ENCODE results near the gene GFPT2. TPM values are rescaled to one million over a fixed set of nuclear protein-coding genes. Genes with fewer than 3 reads are reported as not detected.

The GFPT2 gene
- total RNA-seq, 4 donors from 2014 or later, result 8.2 to 26.6 (median 11.1) TPM

DNA sequence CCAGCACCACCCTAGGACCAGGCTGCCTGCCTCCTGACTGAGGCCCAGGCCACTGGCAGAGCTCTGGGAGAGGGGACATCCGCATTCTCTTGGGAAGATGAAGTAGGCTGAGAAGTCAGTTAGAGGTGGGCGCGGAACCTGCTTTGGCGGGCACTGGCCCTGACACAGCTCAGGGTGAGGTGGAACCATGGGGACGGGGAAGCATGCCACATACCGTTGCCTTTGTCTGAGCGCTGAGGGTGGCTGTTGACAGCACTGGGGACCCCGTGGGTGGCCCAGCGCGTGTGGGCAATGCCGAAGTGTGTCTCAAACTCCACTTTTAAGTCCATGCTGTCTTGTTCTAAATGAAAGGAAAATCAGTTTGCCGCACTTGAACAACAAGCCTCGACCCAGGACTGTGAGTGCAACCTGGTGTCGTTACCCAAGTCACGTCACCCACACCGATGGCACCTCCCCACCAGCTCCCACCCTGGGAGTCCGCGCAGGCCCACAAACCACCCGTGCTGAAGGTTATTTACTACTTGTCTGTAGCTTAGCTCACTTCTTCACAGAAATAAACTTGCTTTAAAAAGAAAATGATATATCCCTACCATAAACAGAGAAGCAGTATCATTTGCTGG is 17.4 kb downstream of the GFPT2 start:
- H3K9me3 ChIP-seq, result no peaks in the 10 kb centered on the region
- intact Hi-C loops (cut with DNase I), result no loop called here
- TF ChIP-seq, protein P1, sequence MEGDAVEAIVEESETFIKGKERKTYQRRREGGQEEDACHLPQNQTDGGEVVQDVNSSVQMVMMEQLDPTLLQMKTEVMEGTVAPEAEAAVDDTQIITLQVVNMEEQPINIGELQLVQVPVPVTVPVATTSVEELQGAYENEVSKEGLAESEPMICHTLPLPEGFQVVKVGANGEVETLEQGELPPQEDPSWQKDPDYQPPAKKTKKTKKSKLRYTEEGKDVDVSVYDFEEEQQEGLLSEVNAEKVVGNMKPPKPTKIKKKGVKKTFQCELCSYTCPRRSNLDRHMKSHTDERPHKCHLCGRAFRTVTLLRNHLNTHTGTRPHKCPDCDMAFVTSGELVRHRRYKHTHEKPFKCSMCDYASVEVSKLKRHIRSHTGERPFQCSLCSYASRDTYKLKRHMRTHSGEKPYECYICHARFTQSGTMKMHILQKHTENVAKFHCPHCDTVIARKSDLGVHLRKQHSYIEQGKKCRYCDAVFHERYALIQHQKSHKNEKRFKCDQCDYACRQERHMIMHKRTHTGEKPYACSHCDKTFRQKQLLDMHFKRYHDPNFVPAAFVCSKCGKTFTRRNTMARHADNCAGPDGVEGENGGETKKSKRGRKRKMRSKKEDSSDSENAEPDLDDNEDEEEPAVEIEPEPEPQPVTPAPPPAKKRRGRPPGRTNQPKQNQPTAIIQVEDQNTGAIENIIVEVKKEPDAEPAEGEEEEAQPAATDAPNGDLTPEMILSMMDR (IDR thresholded peaks at IDR 0.05), result no peak
- TF ChIP-seq POLR2A (IDR thresholded peaks at IDR 0.05), result no peak
- H3K27me3 ChIP-seq, result no peaks in the 10 kb centered on the region
- no peak for DNase-seq
- H3K4me1 ChIP-seq, result no peaks in the 10 kb centered on the region
- peaks cover 0 to 9% of the 10 kb centered on the region in 2 donors for H3K36me3 ChIP-seq
- H3K27ac ChIP-seq, result no peak overlapping the region
- WGBS, 2 donors, result 90 to 95% methylated on average over 18 to 19 of the region's 19 CpGs
- H3K4me3 ChIP-seq (replicated peaks in 1 of 3), result no peak overlapping the region

DNA sequence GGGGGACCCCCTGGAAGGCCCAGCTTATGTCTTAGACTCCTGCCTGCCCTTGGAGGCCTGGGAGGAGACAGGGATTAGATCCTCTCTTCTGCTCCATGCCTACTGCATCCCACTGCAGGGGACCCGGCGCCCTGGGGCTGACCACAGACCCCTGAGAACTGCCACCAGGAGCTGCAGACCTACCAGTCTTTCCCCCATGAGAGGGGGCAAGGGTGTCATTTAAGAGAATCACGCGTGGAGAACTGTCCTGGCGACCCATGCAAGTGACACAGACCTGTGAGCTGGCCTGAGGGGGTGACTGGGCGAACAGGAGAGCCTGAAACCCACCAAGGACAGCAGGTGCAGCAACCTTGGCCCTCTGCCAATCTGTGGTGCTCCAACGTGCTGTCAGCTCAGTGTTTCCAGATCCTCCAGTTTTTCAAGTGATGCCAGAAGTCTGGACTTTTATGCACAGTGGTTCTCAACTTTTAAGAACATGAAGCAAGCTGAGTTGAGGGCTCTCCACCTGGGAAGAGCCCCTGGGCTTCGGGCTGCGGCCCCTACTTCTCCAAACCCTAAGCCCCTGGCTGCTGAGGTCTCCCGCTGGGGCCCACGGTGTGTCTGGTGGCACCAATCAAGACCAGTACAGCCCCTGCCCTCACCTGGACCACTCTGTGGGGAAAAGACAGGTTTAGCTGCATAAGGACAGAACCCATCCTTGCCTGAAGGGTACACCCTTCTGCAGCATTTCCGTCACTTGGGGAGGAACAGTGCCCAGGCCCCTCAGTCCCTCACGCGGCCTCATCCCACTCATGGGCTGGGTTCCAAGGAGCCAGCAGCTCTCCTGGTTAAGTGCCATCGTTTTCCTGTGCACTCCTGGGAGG is 18.2 kb downstream of the GFPT2 start:
- H3K27ac ChIP-seq, result no peak overlapping the region
- WGBS, 2 donors, result 79 to 80% methylated on average over 7 to 12 of the region's 15 CpGs
- TF ChIP-seq, protein P1 (IDR thresholded peaks at IDR 0.05), result no peak
- no peak for TF ChIP-seq POLR2A (IDR thresholded peaks at IDR 0.05)
- DNase-seq, result no peak
- H3K9me3 ChIP-seq, result no peaks in the 10 kb centered on the region
- H3K4me1 ChIP-seq, result no peaks in the 10 kb centered on the region
- no peaks in the 10 kb centered on the region for H3K27me3 ChIP-seq
- peaks cover 0 to 9% of the 10 kb centered on the region in 2 donors for H3K36me3 ChIP-seq
- intact Hi-C loops (cut with DNase I), result no loop called here
- H3K4me3 ChIP-seq (replicated peaks in 1 of 3), result no peak overlapping the region

DNA sequence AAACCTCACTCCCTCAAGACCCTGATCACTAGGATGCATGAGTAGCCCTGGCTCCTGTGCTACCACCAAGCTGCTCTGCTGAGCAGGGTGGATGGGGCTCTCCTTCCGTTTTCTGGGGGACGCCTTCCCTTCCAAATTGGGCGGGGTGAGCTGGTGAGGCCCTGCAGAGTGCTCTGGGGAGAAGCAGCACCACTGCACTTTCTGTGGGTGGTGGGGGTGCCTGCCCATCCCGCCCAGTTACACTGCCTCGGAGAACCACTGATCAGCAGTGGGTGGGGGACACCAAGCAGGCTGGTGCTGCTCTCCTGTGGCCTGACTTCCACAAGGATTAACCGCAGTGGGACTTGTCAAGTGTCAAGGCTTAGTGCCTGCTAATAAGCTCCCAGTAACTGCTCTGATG is 19.0 kb downstream of the GFPT2 start:
- peaks cover 0 to 9% of the 10 kb centered on the region in 2 donors for H3K36me3 ChIP-seq
- no peak for DNase-seq
- 83 to 98% methylated on average over 1 to 5 of the region's 6 CpGs for WGBS, 2 donors

DNA sequence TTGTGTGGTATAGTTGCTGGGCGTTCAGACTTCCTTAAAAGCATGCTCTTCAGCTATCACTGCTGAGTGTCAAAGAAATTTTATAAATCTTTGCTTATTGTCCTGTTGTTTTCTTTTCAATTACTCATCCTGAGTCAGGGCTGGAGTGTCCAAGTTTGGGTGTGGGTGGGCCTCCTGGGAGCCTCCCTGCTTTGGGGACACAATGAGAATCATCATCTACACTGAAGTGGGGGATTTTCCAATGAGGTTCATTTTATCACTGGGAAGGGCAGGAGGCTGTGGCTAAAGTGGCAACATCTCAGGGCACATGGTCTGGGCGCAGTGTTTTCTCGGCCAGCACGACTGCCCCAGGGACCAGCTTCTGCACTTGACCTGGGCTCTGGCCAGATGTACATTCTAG is 19.5 kb downstream of the GFPT2 start:
- 80 to 86% methylated on average over 3 to 4 of the region's 4 CpGs for whole genome bisulfite sequencing, 2 donors
- TF ChIP-seq, protein P1 (IDR thresholded peaks at IDR 0.05), result no peak
- TF ChIP-seq POLR2A (IDR thresholded peaks at IDR 0.05), result no peak
- Histone ChIP-seq H3K9me3 (no peaks in the 10 kb centered on the region), H3K4me3 (replicated peaks in 1 of 3) (no peak overlapping the region), H3K36me3 (peaks cover 0 to 9% of the 10 kb centered on the region in 2 donors), H3K27ac (no peak overlapping the region), H3K27me3 (no peaks in the 10 kb centered on the region), H3K4me1 (no peaks in the 10 kb centered on the region)
- DNase-seq, result no peak
- intact Hi-C loops (cut with DNase I), result no loop called here

More for the DNA sequence above, 19.0 kb downstream of the GFPT2 start:
- H3K4me3 ChIP-seq (replicated peaks in 1 of 3), result no peak overlapping the region
- H3K9me3 ChIP-seq, result no peaks in the 10 kb centered on the region
- intact Hi-C loops (cut with DNase I), result no loop called here
- no peaks in the 10 kb centered on the region for H3K4me1 ChIP-seq
- no peak overlapping the region for H3K27ac ChIP-seq
- no peaks in the 10 kb centered on the region for H3K27me3 ChIP-seq
- TF ChIP-seq POLR2A (IDR thresholded peaks at IDR 0.05), result no peak
- TF ChIP-seq, protein P1 (IDR thresholded peaks at IDR 0.05), result no peak

DNA sequence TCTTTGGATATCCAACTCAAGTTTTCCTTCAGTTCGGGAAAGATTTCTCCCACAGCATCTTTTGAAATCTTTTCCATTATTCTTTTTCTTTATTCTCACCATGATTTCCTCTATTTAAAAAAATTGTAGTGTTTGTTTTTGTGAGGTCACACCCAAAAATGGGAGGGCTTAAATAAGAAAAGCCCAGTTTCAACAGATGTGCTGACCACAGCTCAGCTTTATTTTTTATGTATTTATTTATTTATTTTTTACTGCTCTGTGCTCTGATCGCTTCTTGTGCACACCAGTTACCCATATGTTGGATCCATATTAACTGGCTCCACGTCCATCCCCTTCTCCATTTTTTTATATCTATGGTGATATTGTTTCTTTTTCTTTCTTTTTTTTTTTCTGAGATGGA is 20.3 kb downstream of the GFPT2 start:
- Histone ChIP-seq H3K36me3 (peaks cover 0 to 7% of the 10 kb centered on the region in 2 donors), H3K4me3 (replicated peaks in 1 of 3) (no peak overlapping the region), H3K9me3 (no peaks in the 10 kb centered on the region), H3K27ac (no peak overlapping the region), H3K4me1 (no peaks in the 10 kb centered on the region), H3K27me3 (no peaks in the 10 kb centered on the region)
- DNase-seq, result no peak
- 79 to 97% methylated on average over 3 of the region's 3 CpGs for WGBS, 2 donors
- intact Hi-C loops (cut with DNase I), result no loop called here
- TF ChIP-seq POLR2A (IDR thresholded peaks at IDR 0.05), result no peak
- TF ChIP-seq, protein P1 (IDR thresholded peaks at IDR 0.05), result no peak
